HT-29 (cell line): ENCODE results near the gene IPO11. TPM values are rescaled to one million over a fixed set of nuclear protein-coding genes. Genes with fewer than 3 reads are reported as not detected.

ENCODE experiments used
- DNase-seq: peaks from one replicate; pipeline ENCODE4 v3.0.0-alpha.2; 2015; ENCODE audit warnings: low spot score
- total RNA-seq: library from RNA; depleted of rRNA; stranded (reverse); fragments of >200 nt; shearing (Covaris generic); gene quantifications from 2 replicates; pipeline ENCODE4 v1.2.3, GENCODE V29; 2014; rRNA removed

Gene IPO11
- 15.1 and 16.7 TPM in 2 replicates for total RNA-seq

DNA sequence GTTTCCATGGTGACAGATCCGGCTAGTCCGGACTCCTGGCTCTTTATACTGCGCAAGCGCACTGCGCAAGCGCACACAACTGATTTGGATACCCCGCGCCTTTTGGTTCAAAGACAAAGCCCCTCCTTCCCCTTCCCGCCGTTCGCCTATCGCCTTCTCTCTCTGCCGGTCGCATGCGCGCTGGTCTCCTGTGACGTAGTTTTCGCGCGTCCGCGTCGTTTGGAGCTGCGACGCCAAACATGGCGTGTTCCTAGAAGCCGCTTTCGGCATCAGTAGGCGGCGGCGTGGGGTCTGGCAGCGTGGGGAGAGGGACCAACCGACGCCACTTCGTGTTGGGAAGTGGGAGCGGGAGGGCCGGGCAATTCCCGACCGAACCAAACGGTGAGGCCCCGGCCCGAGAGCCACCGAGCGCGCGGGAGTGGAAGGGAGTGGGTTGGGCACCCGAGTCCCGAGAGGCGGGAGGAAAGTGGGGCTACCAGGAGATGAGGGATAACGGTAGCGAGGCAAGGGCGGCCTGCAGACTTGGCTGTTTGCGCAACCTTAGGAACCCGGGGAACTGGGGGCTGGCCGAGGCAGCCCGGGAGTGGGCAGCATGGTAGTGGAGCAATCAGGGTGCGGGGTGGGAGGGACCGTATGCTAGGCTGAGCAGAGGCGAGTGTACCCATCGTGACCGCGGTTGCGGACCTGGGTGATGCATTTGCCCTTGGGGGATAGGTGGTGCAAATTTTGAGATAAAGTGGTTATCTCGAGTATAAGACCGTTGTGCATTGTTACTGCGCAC is at the start of gene IPO11:
IPO11 (plus strand) TSS at position 215 of the 781 bp plus-strand sequence. CDS start 24,517 bp downstream, outside the sequence.
- peak; percentile 99 for DNase-seq

DNA sequence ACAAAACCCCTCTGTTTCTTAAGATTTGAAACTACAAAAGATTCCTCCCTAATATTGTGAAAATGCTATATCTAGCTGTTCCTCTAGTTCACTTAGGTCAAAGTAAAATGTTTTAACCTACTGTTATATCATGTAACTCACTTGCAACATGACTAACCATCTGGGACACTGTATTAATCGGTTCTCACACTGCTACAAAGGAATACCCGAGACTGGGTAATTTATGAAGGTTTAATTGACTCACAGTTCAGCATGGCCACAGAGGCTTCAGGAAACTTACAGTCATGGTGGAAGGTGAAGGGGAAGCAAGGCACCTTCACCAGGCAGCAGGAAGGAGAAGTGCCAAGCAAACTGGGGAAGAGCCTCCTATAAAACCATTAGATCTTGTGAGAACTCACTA is 43.5 kb upstream of the IPO11 start:
- DNase-seq, result no peak

DNA sequence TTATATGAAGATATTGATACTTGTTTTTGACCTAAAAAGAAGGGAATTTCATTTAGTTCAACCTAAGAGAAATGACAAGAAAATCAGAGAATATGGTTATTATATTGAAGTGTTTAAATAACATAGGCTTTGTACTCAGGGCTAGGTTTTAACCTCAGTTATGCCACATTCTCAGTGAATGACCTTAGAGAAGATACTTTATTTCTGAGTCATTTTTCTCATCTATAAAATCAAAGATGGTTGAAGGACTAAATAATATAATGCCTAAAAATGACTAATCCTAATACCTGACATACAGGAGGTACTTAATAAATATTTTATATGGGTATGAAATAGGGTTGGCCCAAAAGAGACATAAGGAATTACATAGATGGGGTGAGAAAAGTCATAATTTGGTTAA is 41.2 kb upstream of the IPO11 start:
- DNase-seq, result no peak

DNA sequence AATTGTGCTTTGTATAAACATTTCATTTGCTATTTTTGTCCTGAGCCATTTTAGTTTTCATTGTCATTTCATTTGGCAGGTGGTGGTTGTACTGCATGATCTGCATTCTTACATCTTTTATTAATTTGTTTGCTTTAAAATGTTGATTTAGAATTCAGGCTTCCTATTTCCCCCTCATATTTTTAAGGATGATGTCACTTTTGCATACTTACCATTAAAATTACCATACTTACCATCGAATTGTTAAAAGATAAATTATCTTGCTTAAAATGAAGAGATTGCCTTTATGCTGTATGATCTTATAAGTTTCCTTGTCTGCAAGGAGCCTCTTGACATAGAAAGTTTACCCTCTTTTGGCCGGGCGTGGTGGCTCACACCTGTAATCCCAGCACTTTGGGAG is 40.0 kb upstream of the IPO11 start:
- no peak for DNase-seq

GRCh38 chr5:62373382-62373781 is 39.2 kb upstream of the IPO11 start:
- DNase-seq, result no peak

DNA sequence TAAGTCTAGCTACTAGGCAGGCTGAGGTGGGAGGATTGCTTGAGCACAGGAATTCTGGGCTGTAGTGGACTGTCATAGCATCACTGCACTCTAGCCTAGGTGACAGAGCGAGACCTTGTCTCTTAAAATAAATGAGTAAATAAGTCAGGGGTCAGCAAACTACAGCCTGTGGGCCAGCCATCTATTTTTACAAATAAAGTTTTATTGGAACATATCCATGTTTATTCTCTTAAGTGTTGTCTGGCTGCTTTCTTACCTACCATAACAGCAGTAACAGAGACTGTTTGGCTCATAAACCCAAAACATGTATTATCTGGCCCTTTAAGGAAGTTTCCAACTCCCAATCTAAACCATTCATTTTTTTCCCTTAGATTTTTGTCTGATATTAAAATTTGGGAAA is 38.5 kb upstream of the IPO11 start:
- DNase-seq, result no peak

GRCh38 chr5:62375627-62376026 is 36.9 kb upstream of the IPO11 start:
- DNase-seq, result no peak

DNA sequence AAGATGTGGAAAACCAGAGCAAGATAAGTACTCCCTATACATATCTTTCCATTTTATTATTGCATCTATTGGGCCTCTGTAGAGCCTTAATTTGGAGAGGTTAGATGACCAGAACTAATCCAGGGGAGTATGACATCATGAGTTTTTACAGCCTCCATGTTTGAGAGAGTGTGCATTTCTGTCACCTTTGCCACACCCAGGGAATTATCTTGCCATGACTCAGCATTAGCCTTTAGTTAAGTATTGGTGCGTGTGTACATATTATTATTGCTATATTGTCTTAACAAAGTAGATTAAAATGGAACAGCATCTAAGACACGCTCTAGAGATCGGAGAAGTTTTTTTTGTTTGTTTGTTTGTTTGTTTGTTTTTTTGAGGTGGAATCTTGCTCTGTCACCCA is 36.5 kb upstream of the IPO11 start:
- DNase-seq, result peak; percentile 27

DNA sequence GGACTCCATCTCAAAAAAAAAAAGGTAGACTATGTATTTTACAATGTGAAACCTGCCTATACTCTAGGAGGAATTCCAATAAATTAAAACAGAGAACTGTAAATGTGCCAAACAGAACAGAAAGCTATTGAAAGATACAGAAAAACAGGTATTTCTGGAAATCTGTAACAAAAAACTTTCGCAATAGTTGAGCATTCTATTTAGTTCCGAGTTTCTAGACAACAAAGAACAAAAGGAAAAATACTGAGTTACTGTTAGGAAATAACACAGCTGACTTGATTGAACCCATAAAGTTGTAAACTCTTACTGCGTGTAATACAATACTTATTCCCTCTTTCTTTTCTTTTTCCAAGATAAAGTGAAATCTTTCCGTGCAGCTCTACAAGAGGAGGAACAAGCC is 27.4 kb upstream of the IPO11 start:
- DNase-seq, result peak; percentile 9

DNA sequence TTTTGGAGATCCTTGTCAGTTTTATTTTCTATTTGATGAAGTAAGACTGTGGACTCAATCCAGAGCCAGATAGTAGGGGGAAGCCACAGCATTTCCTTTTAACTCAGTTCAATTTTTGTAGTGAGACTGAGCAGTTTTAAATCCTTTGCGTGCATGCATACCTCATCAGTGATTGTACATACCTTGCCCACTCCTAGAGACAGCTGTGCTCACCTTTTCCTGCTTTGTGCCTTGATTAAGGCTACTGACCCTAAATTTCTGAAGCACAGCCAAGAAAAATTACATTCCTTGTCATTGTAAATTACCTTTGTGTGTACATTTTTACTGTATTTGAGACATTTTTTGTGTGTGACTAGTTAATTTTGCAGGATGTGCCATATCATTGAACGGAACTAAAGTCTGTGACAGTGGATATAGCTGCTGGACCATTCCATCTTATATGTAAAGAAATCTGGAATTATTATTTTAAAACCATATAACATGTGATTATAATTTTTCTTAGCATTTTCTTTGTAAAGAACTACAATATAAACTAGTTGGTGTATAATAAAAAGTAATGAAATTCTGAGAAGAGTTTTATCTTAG is 26.7 kb upstream of the IPO11 start:
- no peak for DNase-seq

- no peak for DNase-seq
Measured at GRCh38 chr5:62386824-62387223, 25.7 kb upstream of the IPO11 start.

- DNase-seq, result no peak
Measured at GRCh38 chr5:62395210-62395950, 17.2 kb upstream of the IPO11 start.

DNA sequence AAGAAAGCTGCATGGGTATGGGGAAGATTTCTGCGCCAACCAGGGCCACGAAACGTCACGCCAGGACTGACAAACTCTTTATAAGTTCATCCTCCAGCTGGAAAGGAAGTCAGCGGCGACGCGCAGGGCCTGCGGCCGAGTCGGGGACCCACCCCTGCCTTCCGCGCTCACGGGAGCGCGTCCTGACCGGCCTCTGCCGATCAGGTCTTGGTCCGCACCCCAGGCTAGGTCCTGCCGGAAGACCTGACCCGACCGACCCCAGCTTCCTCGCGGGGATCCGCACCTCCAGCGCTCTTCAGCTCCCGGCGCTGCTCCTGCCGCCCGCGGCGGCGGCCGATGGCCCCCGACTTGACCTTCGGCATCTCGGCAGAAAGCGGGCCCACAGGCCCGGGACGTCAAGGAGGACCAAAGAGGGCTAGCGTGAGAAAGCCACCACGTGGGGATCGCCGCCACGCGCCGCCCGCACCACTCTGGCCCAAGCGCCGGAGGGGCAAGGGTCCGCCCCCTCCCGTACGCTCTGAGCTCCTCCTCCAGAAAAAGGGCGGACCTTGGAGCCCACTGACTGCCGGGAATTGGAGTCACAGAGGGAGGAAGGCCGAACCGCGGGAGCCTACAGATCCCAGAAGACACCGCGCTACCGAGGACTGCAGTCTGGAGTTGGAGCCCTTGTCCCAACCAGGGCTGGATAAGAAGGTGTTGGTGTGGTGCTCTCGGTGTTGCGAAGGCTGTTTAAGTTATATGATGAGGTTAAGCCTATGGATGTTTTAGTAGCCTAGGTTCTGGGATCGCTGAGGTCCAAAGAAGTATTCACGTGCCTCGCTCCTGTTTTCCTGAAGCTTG is 8.9 kb upstream of the IPO11 start, which contains the start of gene DIMT1:
DIMT1 (minus strand) TSS at position 495 of the 840 bp plus-strand sequence; CDS start at position 362, 133 bp downstream.
- peak; percentile 97 for DNase-seq

DNA sequence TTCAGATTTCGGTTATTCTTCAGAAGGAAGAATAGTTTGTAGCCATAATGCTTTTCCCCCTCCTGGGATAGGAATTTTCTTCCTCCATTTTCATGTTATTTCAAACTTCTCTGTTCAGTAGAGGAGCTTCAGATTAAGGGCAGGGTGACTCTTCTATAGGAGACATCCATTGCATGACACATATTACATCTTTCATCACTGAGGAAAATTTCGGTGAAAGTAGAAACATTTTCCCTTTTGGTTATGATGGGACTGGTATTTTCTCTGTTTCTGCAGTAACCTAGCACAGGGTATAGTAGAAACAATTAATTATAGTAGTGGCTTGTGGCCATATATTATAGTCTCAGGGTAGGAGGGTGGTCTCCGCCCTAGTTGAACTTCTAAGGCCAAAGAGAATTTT is 1.1 kb downstream of the IPO11 start:
- no peak for DNase-seq

DNA sequence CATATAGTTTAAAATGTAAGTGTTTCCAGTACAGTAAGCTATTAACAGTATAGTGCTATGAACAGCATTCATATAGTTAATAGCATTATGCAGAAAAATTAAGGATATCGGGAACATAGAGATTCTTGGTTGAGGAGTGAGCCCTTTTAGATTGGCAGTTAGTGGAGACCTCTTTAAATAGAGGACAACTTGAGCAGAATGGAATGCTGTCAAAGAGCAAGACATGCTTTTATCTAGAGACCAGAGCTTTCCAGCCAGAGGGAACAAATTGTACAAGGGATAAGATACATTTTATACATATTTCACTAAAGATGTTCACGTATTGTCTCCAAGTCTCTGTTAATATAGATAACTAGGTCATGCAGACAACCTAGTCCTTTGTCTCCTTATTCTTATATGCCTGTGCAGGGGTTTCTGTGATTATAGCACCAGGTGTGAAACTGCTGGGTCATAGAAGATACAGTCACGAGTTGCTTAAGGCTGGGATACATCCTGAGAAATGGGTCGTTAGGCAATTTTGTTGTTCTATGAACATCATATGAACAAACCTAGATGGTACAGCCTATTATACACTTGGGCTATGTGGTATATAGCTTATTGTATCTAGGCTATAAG is 6.0 kb downstream of the IPO11 start:
- no peak for DNase-seq

GRCh38 chr5:62419609-62420008 is 7.0 kb downstream of the IPO11 start:
- DNase-seq, result no peak

DNA sequence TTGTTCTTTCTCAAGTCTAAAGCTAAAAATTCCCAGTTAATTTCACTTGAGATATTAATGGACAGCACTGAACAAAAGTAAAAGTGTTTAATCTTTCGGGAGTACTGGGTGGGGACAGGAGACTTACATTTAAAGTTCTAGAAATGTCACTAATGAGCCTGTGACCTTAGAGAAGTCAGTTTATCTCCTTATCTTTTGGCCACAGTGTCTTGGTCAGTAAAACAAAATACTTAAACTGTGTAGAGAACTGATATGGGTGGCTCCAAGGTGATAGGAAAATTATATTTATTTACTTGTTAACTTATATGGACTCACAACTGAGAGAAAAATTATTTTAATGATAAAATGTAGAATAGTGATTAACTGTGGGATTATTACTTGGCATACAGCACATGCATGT is 8.9 kb downstream of the IPO11 start:
- no peak for DNase-seq

GRCh38 chr5:62424763-62425162 is 12.2 kb downstream of the IPO11 start:
- DNase-seq, result no peak

DNA sequence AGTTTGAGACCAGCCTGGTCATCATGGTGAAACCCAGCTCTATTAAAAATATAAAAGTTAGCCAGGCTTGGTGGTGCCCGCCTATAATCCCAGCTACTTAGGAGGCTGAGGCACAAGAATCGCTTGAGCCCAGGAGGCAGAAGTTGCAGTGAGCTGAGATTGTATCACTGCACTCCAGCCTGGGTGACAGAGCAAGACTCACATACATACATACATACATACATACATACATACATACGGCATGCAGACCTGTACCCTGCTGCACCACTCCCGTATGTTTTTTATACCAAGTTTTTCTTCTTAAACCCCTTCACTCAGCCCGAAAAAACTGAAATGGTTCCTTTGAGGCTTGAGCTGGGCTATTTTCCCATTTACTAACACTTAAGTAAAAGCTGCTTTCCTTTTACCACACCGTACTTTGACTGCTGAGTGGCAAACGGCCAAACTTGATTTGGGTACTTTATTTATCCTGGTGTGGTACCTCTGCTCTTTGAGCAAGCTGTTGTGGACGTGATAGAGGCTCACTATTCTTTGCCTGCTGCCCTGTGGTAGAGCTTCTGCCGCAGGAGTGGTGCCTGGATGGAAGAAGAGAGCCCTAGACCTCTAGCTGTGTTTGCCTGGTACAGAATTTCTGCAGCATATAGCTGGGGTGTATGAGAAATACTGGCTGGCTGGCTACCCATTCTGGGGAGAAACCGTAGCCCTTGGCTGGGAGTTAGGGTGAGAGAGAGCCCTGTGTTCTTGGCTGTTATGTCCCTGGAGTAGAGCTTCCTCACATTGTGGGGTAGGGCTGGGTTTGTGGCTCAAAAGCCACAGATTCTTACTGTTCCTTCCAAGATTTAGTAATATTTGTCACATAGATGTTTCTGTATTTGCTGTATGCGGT is 19.4 kb downstream of the IPO11 start:
- DNase-seq, result no peak

DNA sequence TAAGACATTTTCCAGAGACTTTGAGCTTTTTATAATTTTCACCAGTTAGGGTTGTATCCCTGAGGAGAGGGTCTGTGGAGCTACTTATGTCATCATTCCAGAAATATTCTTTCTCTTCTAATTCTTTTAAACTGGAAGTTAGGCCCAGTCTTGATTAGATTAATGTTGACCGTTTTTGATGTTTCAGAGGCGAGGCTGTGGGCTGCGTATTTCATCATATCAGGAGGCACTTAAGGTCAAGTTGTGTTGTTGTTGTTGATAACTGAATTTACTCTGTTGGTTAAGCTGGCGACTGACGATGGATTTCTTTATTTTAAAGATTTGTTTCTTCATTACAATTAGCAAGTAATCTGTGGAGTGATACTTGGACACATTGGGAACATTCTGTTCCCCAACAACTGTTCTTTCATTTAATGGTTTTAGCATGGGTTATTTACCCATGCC is 20.1 kb downstream of the IPO11 start:
- no peak for DNase-seq
